IMR-90 (cell line): ENCODE data around the gene PDZD2.

ENCODE experiments used
- POLR2A ChIP-seq: IDR thresholded peaks from 2 replicates; pipeline ENCODE4 v1.6.1; 2012; ENCODE audit warnings: mild to moderate bottlenecking, low read depth, low read length
- RAD21 ChIP-seq: IDR thresholded peaks from 2 replicates; pipeline ENCODE4 v1.6.1; 2012; ENCODE audit warnings: low read length, improper control_type of control experiment

GRCh38 chr5:32027093-32027716 is 388.3 kb downstream of the PDZD2 start:
- TF ChIP-seq POLR2A (no peak), RAD21 (no peak)
